HG03280 (cell line): ENCODE data around the gene GPR87.

Experiments used
- ATAC-seq: cut with Tn5 transposase; IDR thresholded peaks from one replicate; pipeline ENCODE4 v1.9.1; 2021; ENCODE audit warnings: mild to moderate bottlenecking, moderate library complexity; ENCODE audit not compliant: unreplicated experiment

Gene GPR87

GRCh38 chr3:151318313-151318712, 1.7 kb upstream of the GPR87 start:
- ATAC-seq: no peak

- no peak for ATAC-seq
These were observed 774 bp downstream of the GPR87 start for GRCh38 chr3:151315846-151316245.

GRCh38 chr3:151315136-151315535, 1.5 kb downstream of the GPR87 start:
- no peak for ATAC-seq

GRCh38 chr3:151314593-151314992, 2.0 kb downstream of the GPR87 start:
- ATAC-seq: no peak

GRCh38 chr3:151314137-151314536, 2.5 kb downstream of the GPR87 start:
- ATAC-seq: no peak

GRCh38 chr3:151312972-151313371, 3.6 kb downstream of the GPR87 start:
- ATAC-seq: no peak

GRCh38 chr3:151309566-151309965, 7.1 kb downstream of the GPR87 start:
- ATAC-seq: no peak

- ATAC-seq: no peak
These were observed 8.8 kb downstream of the GPR87 start for GRCh38 chr3:151307583-151308488.

- no peak for ATAC-seq
These were observed 9.5 kb downstream of the GPR87 start for GRCh38 chr3:151307131-151307530.

GRCh38 chr3:151306168-151306810, 10.3 kb downstream of the GPR87 start:
- ATAC-seq: no peak

- no peak for ATAC-seq
These were observed 10.9 kb downstream of the GPR87 start for GRCh38 chr3:151305775-151306151.

- ATAC-seq: no peak
These were observed 11.4 kb downstream of the GPR87 start for GRCh38 chr3:151305060-151305774.

GRCh38 chr3:151303751-151304150, 12.9 kb downstream of the GPR87 start:
- ATAC-seq: no peak

GRCh38 chr3:151301787-151302186, 14.8 kb downstream of the GPR87 start:
- no peak for ATAC-seq

GRCh38 chr3:151300539-151300938, 16.1 kb downstream of the GPR87 start:
- no peak for ATAC-seq

GRCh38 chr3:151299006-151299405, 17.6 kb downstream of the GPR87 start:
- ATAC-seq: no peak

- ATAC-seq: no peak
These were observed 19.2 kb downstream of the GPR87 start for GRCh38 chr3:151297429-151297828.

- no peak for ATAC-seq
These were observed 20.4 kb downstream of the GPR87 start for GRCh38 chr3:151296226-151296625.

GRCh38 chr3:151293127-151293526, 23.5 kb downstream of the GPR87 start:
- no peak for ATAC-seq

- ATAC-seq: no peak
These were observed 25.9 kb downstream of the GPR87 start for GRCh38 chr3:151290673-151291072.

- no peak for ATAC-seq
These were observed 27.2 kb downstream of the GPR87 start for GRCh38 chr3:151289445-151289844.

GRCh38 chr3:151285940-151286339, 30.7 kb downstream of the GPR87 start:
- ATAC-seq: no peak
